GM12874 (cell line): Measurements from ENCODE around the gene STRN3.

Experiments
- CTCF ChIP-seq: IDR thresholded peaks from 2 replicates; pipeline ENCODE4 v1.5.1; 2011; ENCODE audit warnings: low read depth, mild to moderate bottlenecking, control low read depth, low read length, moderate library complexity; ENCODE audit not compliant: insufficient read depth

STRN3 gene

GRCh38 chr14:31020834-31021575 lies 5.2 kb downstream of the STRN3 start:
- no peak for TF ChIP-seq CTCF

- TF ChIP-seq CTCF: no peak
Measured at GRCh38 chr14:31018057-31018645, 8.0 kb downstream of the STRN3 start.

- no peak for TF ChIP-seq CTCF
Measured at GRCh38 chr14:31013841-31014240, 12.3 kb downstream of the STRN3 start.

- no peak for TF ChIP-seq CTCF
Measured at GRCh38 chr14:31010935-31011334, 15.2 kb downstream of the STRN3 start.

- TF ChIP-seq CTCF: no peak
Measured at GRCh38 chr14:31009836-31010574, 16.2 kb downstream of the STRN3 start.

- TF ChIP-seq CTCF: no peak
Measured at GRCh38 chr14:31006703-31007102, 19.5 kb downstream of the STRN3 start.

GRCh38 chr14:31003284-31003683 lies 22.9 kb downstream of the STRN3 start:
- TF ChIP-seq CTCF: no peak
